CD4-positive, CD25-positive, alpha-beta regulatory T cell (primary cell): ENCODE results near the gene LPAR2. TPM values are rescaled to one million over a fixed set of nuclear protein-coding genes. Genes with fewer than 3 reads are reported as not detected.
A peak's percentile ranks its signal among the peaks of the same experiment; 100 is the strongest.

Experiments used
- ATAC-seq, 2 donors: fragments of 150-1000 bp; cut with Tn5 transposase; one replicate each; pipeline ENCODE4 v1.10.0; 2021; ENCODE audit warnings: low read depth in 2 of 2, moderate number of reproducible peaks in 2 of 2, moderate library complexity in 1 of 2
- DNase-seq, 3 donors: peaks; one replicate each; pipeline versions ENCODE4 v3.0.0 to v3.0.0-alpha.2; 2012 to 2022; ENCODE audit warnings: mixed read lengths in 1 of 3
- H3K27ac ChIP-seq: one replicate; pipeline ENCODE4 v1.7.0; 2013; ENCODE audit warnings: mild to moderate bottlenecking, low read length; ENCODE audit not compliant: insufficient read depth, poor library complexity, severe bottlenecking
- H3K27me3 ChIP-seq: one replicate; pipeline ENCODE4 v1.7.0; 2013; ENCODE audit warnings: low read length; ENCODE audit not compliant: control insufficient read depth, insufficient read depth
- H3K36me3 ChIP-seq: one replicate; pipeline ENCODE4 v1.7.0; 2013; ENCODE audit warnings: mild to moderate bottlenecking, low read length, moderate library complexity; ENCODE audit not compliant: control insufficient read depth, insufficient read depth
- H3K4me1 ChIP-seq: 2 replicates; pipeline ENCODE4 v1.7.0; 2013; ENCODE audit warnings: mild to moderate bottlenecking, low read length; ENCODE audit not compliant: insufficient read depth, control insufficient read depth, poor library complexity, severe bottlenecking
- H3K4me3 ChIP-seq: one replicate; pipeline ENCODE4 v1.7.0; 2013; ENCODE audit warnings: low read depth, mild to moderate bottlenecking, low read length, moderate library complexity
- H3K9me3 ChIP-seq, 2 experiments: 1 replicate in 1 of 2; 2 replicates in 1 of 2; pipeline ENCODE4 v1.7.0; 2013; ENCODE audit warnings: low read length in 2 of 2, mild to moderate bottlenecking in 1 of 2, moderate library complexity in 1 of 2; ENCODE audit not compliant: control insufficient read depth in 2 of 2
- H3K27ac Mint-ChIP-seq, 3 donors: one replicate each; pipeline ENCODE4 v1.8.0; 2020 to 2022; ENCODE audit warnings: mild to moderate bottlenecking in 3 of 3, mixed read lengths in 3 of 3, moderate library complexity in 2 of 3
- H3K27me3 Mint-ChIP-seq: one replicate; pipeline ENCODE4 v1.8.0; 2022; ENCODE audit warnings: mild to moderate bottlenecking, mixed read lengths
- H3K36me3 Mint-ChIP-seq: one replicate; pipeline ENCODE4 v1.8.0; 2020; ENCODE audit warnings: mixed read lengths
- H3K4me1 Mint-ChIP-seq, 4 donors: one replicate each; pipeline ENCODE4 v1.8.0; 2020 to 2022; ENCODE audit warnings: mixed read lengths in 4 of 4, mild to moderate bottlenecking in 1 of 4
- H3K4me3 Mint-ChIP-seq, 4 donors: one replicate each; pipeline ENCODE4 v1.8.0; 2020 to 2022; ENCODE audit warnings: mild to moderate bottlenecking in 4 of 4, mixed read lengths in 4 of 4, moderate library complexity in 3 of 4
- H3K9me3 Mint-ChIP-seq, 7 donors: one replicate each; pipeline ENCODE4 v1.8.0; 2020 to 2022; ENCODE audit warnings: mixed read lengths in 7 of 7, mild to moderate bottlenecking in 3 of 7, moderate library complexity in 2 of 7
- polyA plus RNA-seq, 4 donors: library from polyadenylated mRNA; unstranded; fragments of 300-500 nt; fragmentation: Illumina TruSeq; gene quantifications; one replicate each; pipeline ENCODE4 v1.2.3, GENCODE V29; 2021
- total RNA-seq: library from RNA; stranded (reverse); gene quantifications from one replicate; pipeline ENCODE4 v1.2.3, GENCODE V29; 2022

The LPAR2 gene
- total and polyA plus RNA-seq, 5 donors from 2014 or later = 29.9 to 120 (median 46.7) TPM

- Histone ChIP-seq H3K9me3 (no peaks in the 10 kb centered on the region), H3K4me3 (no peak overlapping the region), H3K36me3 (peaks cover 80% of the 10 kb centered on the region), H3K27me3 (no peaks in the 10 kb centered on the region), H3K4me1 (no peaks in the 10 kb centered on the region), H3K27ac (no peak overlapping the region)
- H3K27ac Mint-ChIP-seq = peak overlapping the region in 1 of 3 donors; percentile 85
- no peaks in the 10 kb centered on the region for H3K4me1 Mint-ChIP-seq
- no peak for ATAC-seq
- H3K9me3 Mint-ChIP-seq = no peaks in the 10 kb centered on the region
- H3K36me3 Mint-ChIP-seq = peaks cover 29% of the 10 kb centered on the region
- no peaks in the 10 kb centered on the region for H3K27me3 Mint-ChIP-seq
- DNase-seq = no peak
- H3K4me3 Mint-ChIP-seq = no peak overlapping the region
Measured at GRCh38 chr19:19650331-19650730, 22.3 kb upstream of the LPAR2 start.

- H3K9me3 ChIP-seq = no peaks in the 10 kb centered on the region
- no peaks in the 10 kb centered on the region for H3K27me3 Mint-ChIP-seq
- H3K36me3 Mint-ChIP-seq = peaks cover 27% of the 10 kb centered on the region
- H3K4me3 ChIP-seq = no peak overlapping the region
- H3K4me3 Mint-ChIP-seq = no peak overlapping the region
- peaks cover 74% of the 10 kb centered on the region for H3K36me3 ChIP-seq
- peaks cover 0 to 1% (median 0%) of the 10 kb centered on the region in 4 donors for H3K4me1 Mint-ChIP-seq
- peak overlapping the region in 1 of 3 donors; percentile 48 for H3K27ac Mint-ChIP-seq
- H3K4me1 ChIP-seq = no peaks in the 10 kb centered on the region
- H3K27ac ChIP-seq = no peak overlapping the region
- ATAC-seq (no peak), DNase-seq (no peak)
- no peaks in the 10 kb centered on the region for H3K9me3 Mint-ChIP-seq
- H3K27me3 ChIP-seq = no peaks in the 10 kb centered on the region
Measured at GRCh38 chr19:19649580-19649995, 21.6 kb upstream of the LPAR2 start.

- Mint-ChIP-seq H3K4me3 (no peak overlapping the region), H3K9me3 (no peaks in the 10 kb centered on the region), H3K36me3 (peaks cover 31% of the 10 kb centered on the region), H3K27ac (peak overlapping the region in 1 of 3 donors; percentile 48), H3K27me3 (no peaks in the 10 kb centered on the region), H3K4me1 (peaks cover 0 to 2% (median 0%) of the 10 kb centered on the region in 4 donors)
- Histone ChIP-seq H3K9me3 (no peaks in the 10 kb centered on the region), H3K27me3 (no peaks in the 10 kb centered on the region), H3K4me1 (peaks cover 1% of the 10 kb centered on the region), H3K27ac (no peak overlapping the region), H3K4me3 (no peak overlapping the region), H3K36me3 (peaks cover 70% of the 10 kb centered on the region)
- DNase-seq (no peak), ATAC-seq (no peak)
Measured at GRCh38 chr19:19649155-19649554, 21.1 kb upstream of the LPAR2 start.

GRCh38 chr19:19647037-19647835, 19.2 kb upstream of the LPAR2 start:
- no peak overlapping the region for H3K27ac Mint-ChIP-seq

GRCh38 chr19:19645233-19645870, 17.3 kb upstream of the LPAR2 start:
- Histone ChIP-seq H3K36me3 (peaks cover 35% of the 10 kb centered on the region), H3K4me3 (no peak overlapping the region), H3K9me3 (no peaks in the 10 kb centered on the region), H3K27me3 (no peaks in the 10 kb centered on the region), H3K27ac (no peak overlapping the region), H3K4me1 (peaks cover 23% of the 10 kb centered on the region)
- DNase-seq (no peak), ATAC-seq (no peak)
- Mint-ChIP-seq H3K36me3 (peaks cover 17% of the 10 kb centered on the region), H3K27me3 (peaks cover 5% of the 10 kb centered on the region), H3K27ac (peak overlapping the region in 1 of 3 donors; percentile 26), H3K9me3 (no peaks in the 10 kb centered on the region), H3K4me1 (peaks cover 0 to 25% (median 14%) of the 10 kb centered on the region in 4 donors), H3K4me3 (no peak overlapping the region)

More at GRCh38 chr19:19647037-19647835, 19.2 kb upstream of the LPAR2 start:
- Mint-ChIP-seq H3K4me3 (peak overlapping the region in 1 of 4 donors; percentile 90), H3K36me3 (peaks cover 21% of the 10 kb centered on the region), H3K4me1 (peaks cover 0 to 14% (median 9%) of the 10 kb centered on the region in 4 donors), H3K9me3 (no peaks in the 10 kb centered on the region), H3K27me3 (peaks cover 5% of the 10 kb centered on the region)
- Histone ChIP-seq H3K36me3 (peaks cover 52% of the 10 kb centered on the region), H3K9me3 (no peaks in the 10 kb centered on the region), H3K27me3 (no peaks in the 10 kb centered on the region), H3K4me3 (no peak overlapping the region), H3K27ac (no peak overlapping the region), H3K4me1 (peaks cover 15% of the 10 kb centered on the region)
- ATAC-seq = no peak
- DNase-seq = no peak

DNA sequence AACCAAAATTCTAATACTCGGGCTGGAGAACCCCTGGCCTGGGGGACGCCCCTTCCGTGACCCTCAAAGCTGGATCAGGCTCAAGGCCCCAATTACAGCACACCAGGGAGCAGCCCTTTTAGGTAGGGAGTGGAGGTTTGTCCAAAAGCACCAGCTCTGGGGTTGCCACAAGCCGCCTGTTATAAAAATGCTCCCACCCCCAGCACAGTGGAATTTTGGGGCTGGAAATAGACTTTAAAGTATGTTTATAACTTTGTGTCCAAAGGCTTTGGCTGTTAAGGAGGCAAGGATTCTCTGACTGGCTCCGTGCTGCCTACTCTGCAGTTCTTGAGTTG, 16.0 kb upstream of the LPAR2 start:
- H3K36me3 ChIP-seq = peaks cover 39% of the 10 kb centered on the region

GRCh38 chr19:19643158-19644053, 15.4 kb upstream of the LPAR2 start, which contains the start of gene GMIP:
GMIP (minus strand) TSS chr19:19643657; CDS start chr19:19643529, 128 bp downstream.
- H3K9me3 ChIP-seq = no peaks in the 10 kb centered on the region
- Mint-ChIP-seq H3K36me3 (peaks cover 14% of the 10 kb centered on the region), H3K4me3 (peak within 1 kb of the TSS; percentile 98 to 100 (median 100)), H3K9me3 (no peaks in the 10 kb centered on the region), H3K4me1 (peaks cover 0 to 34% (median 15%) of the 10 kb centered on the region in 4 donors), H3K27ac (peak within 1 kb of the TSS; percentile 94 to 98 (median 97)), H3K27me3 (peaks cover 5% of the 10 kb centered on the region)
- H3K36me3 ChIP-seq = peaks cover 42% of the 10 kb centered on the region
- peaks cover 23% of the 10 kb centered on the region for H3K4me1 ChIP-seq
- peak within 1 kb of the TSS; percentile 91 for H3K4me3 ChIP-seq
- no peaks in the 10 kb centered on the region for H3K27me3 ChIP-seq
- ATAC-seq (peak; percentile 90 to 92), DNase-seq (peak; percentile 83 to 91 (median 91))
- H3K27ac ChIP-seq = peak within 1 kb of the TSS; percentile 89

More for the DNA sequence above, 16.0 kb upstream of the LPAR2 start:
- H3K27me3 Mint-ChIP-seq = peaks cover 5% of the 10 kb centered on the region
- no peaks in the 10 kb centered on the region for H3K9me3 ChIP-seq
- H3K4me1 ChIP-seq = peaks cover 23% of the 10 kb centered on the region
- peak overlapping the region; percentile 94 to 98 (median 97) for H3K27ac Mint-ChIP-seq
- peak overlapping the region; percentile 98 to 100 (median 100) for H3K4me3 Mint-ChIP-seq
- H3K27ac ChIP-seq = peak overlapping the region; percentile 89
- no peaks in the 10 kb centered on the region for H3K9me3 Mint-ChIP-seq
- no peak for ATAC-seq
- peaks cover 13% of the 10 kb centered on the region for H3K36me3 Mint-ChIP-seq
- no peak for DNase-seq
- H3K4me1 Mint-ChIP-seq = peaks cover 0 to 34% (median 14%) of the 10 kb centered on the region in 4 donors
- no peak overlapping the region for H3K4me3 ChIP-seq
- no peaks in the 10 kb centered on the region for H3K27me3 ChIP-seq
